Natural killer cell (primary cell): ENCODE data around the gene PREX1. TPM values are rescaled to one million over a fixed set of nuclear protein-coding genes. Genes with fewer than 3 reads are reported as not detected.

Experiments used
- ATAC-seq, 3 donors: fragments of 150-1000 bp in 2 of 3; fragments of 200-7000 bp in 1 of 3; cut with Tn5 transposase; 1 replicate in 1 of 3; 2 replicates in 2 of 3; pipeline ENCODE4 v1.10.0; 2021; ENCODE audit warnings: mild to moderate bottlenecking in 2 of 3, moderate library complexity in 2 of 3
- DNase-seq, 2 donors: peaks; one replicate each; pipeline versions ENCODE4 v3.0.0 to v3.0.0-alpha.2; 2013 to 2021; ENCODE audit warnings: mixed read lengths in 1 of 2
- H3K27ac ChIP-seq: one replicate; pipeline ENCODE4 v1.5.1; 2013; ENCODE audit warnings: mild to moderate bottlenecking, low read length
- H3K27me3 ChIP-seq: one replicate; pipeline ENCODE4 v1.6.1; 2013; ENCODE audit warnings: low read length; ENCODE audit not compliant: control insufficient read depth, insufficient read depth
- H3K36me3 ChIP-seq: one replicate; pipeline ENCODE4 v1.6.1; 2013; ENCODE audit warnings: low read length; ENCODE audit not compliant: control insufficient read depth, insufficient read depth
- H3K4me1 ChIP-seq: one replicate; pipeline ENCODE4 v1.6.1; 2013; ENCODE audit warnings: low read length; ENCODE audit not compliant: control insufficient read depth, insufficient read depth
- H3K4me3 ChIP-seq: one replicate; pipeline ENCODE4 v1.5.1; 2013; ENCODE audit warnings: low read length
- H3K9me3 ChIP-seq: one replicate; pipeline ENCODE4 v1.6.1; 2013; ENCODE audit warnings: low read length; ENCODE audit not compliant: control insufficient read depth, insufficient read depth
- H3K27ac Mint-ChIP-seq, 2 donors: one replicate each; pipeline ENCODE4 v1.8.0; 2022; ENCODE audit warnings: mild to moderate bottlenecking in 2 of 2, mixed read lengths in 2 of 2, moderate library complexity in 1 of 2
- H3K27me3 Mint-ChIP-seq, 2 donors: one replicate each; pipeline ENCODE4 v1.8.0; 2022; ENCODE audit warnings: low read depth in 2 of 2, mixed read lengths in 2 of 2
- H3K36me3 Mint-ChIP-seq: one replicate; pipeline ENCODE4 v1.8.0; 2022; ENCODE audit warnings: mixed read lengths
- H3K4me1 Mint-ChIP-seq, 2 donors: one replicate each; pipeline ENCODE4 v1.8.0; 2022; ENCODE audit warnings: mixed read lengths in 2 of 2
- H3K4me3 Mint-ChIP-seq: one replicate; pipeline ENCODE4 v1.8.0; 2022; ENCODE audit warnings: mild to moderate bottlenecking, moderate library complexity, mixed read lengths
- H3K9me3 Mint-ChIP-seq, 2 donors: one replicate each; pipeline ENCODE4 v1.8.0; 2022; ENCODE audit warnings: mixed read lengths in 2 of 2
- CTCF ChIP-seq: fragments of 200-600 bp; IDR thresholded peaks from one replicate; pipeline ENCODE4 v1.8.0; 2022; ENCODE audit warnings: antibody characterized with exemption
- WGBS: methylation state at CpG from one replicate; pipeline ENCODE4 v1.1.7; 2013; ENCODE audit warnings: missing lambda C conversion rate; ENCODE audit not compliant: insufficient coverage; 5-methylcytosine and 5-hydroxymethylcytosine counted together
- intact Hi-C: fragments of 100-400 bp; cut with micrococcal nuclease; formaldehyde crosslinking; loops from one replicate; pipeline ENCODE4 v1.14.2; 2022
- total RNA-seq, 4 donors: library from RNA; stranded (reverse); fragments of 120-200 nt in 1 of 4; gene quantifications; one replicate each; pipeline versions ENCODE4 v1.2.3 to v1.2.4, GENCODE V29; 2013 to 2022

Gene PREX1
- total RNA-seq, 3 donors from 2014 or later (not counting 1 experiment from before 2014, with no cell fraction given): 382 to 392 (median 389) TPM

- no peak for ATAC-seq
- WGBS: 61% methylated on average over 3 of the region's 4 CpGs
- H3K4me1 ChIP-seq: peaks cover 91% of the 10 kb centered on the region
- H3K27me3 Mint-ChIP-seq: no peaks in the 10 kb centered on the region
- H3K27me3 ChIP-seq: no peaks in the 10 kb centered on the region
- no peak overlapping the region for H3K4me3 ChIP-seq
- DNase-seq: no peak
- H3K4me1 Mint-ChIP-seq: peaks cover 87 to 96% of the 10 kb centered on the region in 2 donors
- H3K9me3 Mint-ChIP-seq: no peaks in the 10 kb centered on the region
- intact Hi-C loops: no loop called here
- no peak for TF ChIP-seq CTCF
- peak overlapping the region; percentile 86 for H3K4me3 Mint-ChIP-seq
- H3K36me3 Mint-ChIP-seq: no peaks in the 10 kb centered on the region
- H3K36me3 ChIP-seq: peaks cover 23% of the 10 kb centered on the region
- no peaks in the 10 kb centered on the region for H3K9me3 ChIP-seq
- H3K27ac Mint-ChIP-seq: peak overlapping the region in 1 of 2 donors; percentile 95
- peak overlapping the region; percentile 77 for H3K27ac ChIP-seq
Measured at GRCh38 chr20:48751871-48752270, 75.9 kb downstream of the PREX1 start.

GRCh38 chr20:48750941-48751635, 76.7 kb downstream of the PREX1 start:
- Histone ChIP-seq H3K27me3 (no peaks in the 10 kb centered on the region), H3K36me3 (peaks cover 23% of the 10 kb centered on the region), H3K4me3 (no peak overlapping the region), H3K4me1 (peaks cover 83% of the 10 kb centered on the region), H3K27ac (peak overlapping the region; percentile 77), H3K9me3 (no peaks in the 10 kb centered on the region)
- no peaks in the 10 kb centered on the region for H3K36me3 Mint-ChIP-seq
- H3K9me3 Mint-ChIP-seq: no peaks in the 10 kb centered on the region
- TF ChIP-seq CTCF: no peak
- DNase-seq (peak; percentile 57 to 77), ATAC-seq (peak; percentile 79 to 89 (median 83))
- H3K4me1 Mint-ChIP-seq: peaks cover 83 to 92% of the 10 kb centered on the region in 2 donors
- H3K27me3 Mint-ChIP-seq: no peaks in the 10 kb centered on the region
- 29% methylated on average over 18 of the region's 18 CpGs for WGBS
- H3K4me3 Mint-ChIP-seq: peak overlapping the region; percentile 86
- intact Hi-C loops: no loop called here
- H3K27ac Mint-ChIP-seq: peak overlapping the region in 1 of 2 donors; percentile 95

GRCh38 chr20:48750376-48750775, 77.4 kb downstream of the PREX1 start:
- WGBS: 91% methylated on average over 3 of the region's 3 CpGs
- no peak overlapping the region for H3K4me3 ChIP-seq
- H3K27ac Mint-ChIP-seq: peak overlapping the region in 1 of 2 donors; percentile 95
- no peak for ATAC-seq
- H3K36me3 ChIP-seq: peaks cover 21% of the 10 kb centered on the region
- H3K9me3 Mint-ChIP-seq: no peaks in the 10 kb centered on the region
- no peaks in the 10 kb centered on the region for H3K9me3 ChIP-seq
- no peak for DNase-seq
- H3K27me3 ChIP-seq: no peaks in the 10 kb centered on the region
- H3K36me3 Mint-ChIP-seq: no peaks in the 10 kb centered on the region
- no peaks in the 10 kb centered on the region for H3K27me3 Mint-ChIP-seq
- peaks cover 80% of the 10 kb centered on the region for H3K4me1 ChIP-seq
- intact Hi-C loops: no loop called here
- peaks cover 79 to 86% of the 10 kb centered on the region in 2 donors for H3K4me1 Mint-ChIP-seq
- TF ChIP-seq CTCF: no peak
- peak overlapping the region; percentile 86 for H3K4me3 Mint-ChIP-seq
- H3K27ac ChIP-seq: peak overlapping the region; percentile 77
